CD4-positive, alpha-beta T cell treated with Interleukin-6 at 100 ng/mL for 8 hours (primary cell): ENCODE data around the gene MVK.
"Not testable (repeated sequence)": the region's sequence is repeated elsewhere in the genome, so short reads cannot be mapped to it uniquely, and the experiment has no call there.

Experiments used
- DNase-seq: peaks from one replicate; pipeline ENCODE4 v3.0.0-alpha.2; 2020; ENCODE audit warnings: mixed read lengths, low spot score

Gene MVK

DNA sequence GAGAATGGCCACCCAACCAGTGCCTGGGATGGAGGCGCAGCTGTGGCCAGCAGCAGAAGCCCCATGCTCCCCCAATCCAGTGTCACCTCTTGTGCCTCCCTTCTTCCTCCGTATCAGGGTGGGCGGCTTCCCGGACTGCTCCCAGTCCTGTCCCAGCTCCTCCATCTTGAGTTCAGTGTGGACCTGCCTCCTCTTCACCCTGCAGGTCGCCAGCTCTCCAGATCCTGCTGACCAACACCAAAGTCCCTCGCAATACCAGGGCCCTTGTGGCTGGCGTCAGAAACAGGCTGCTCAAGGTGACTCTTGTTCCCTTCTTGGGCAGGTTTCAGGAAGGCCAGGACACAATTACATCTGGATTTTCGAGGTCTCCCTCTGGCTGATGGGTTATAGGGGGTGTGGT, 17.0 kb downstream of the MVK start:
- no peak for DNase-seq

DNA sequence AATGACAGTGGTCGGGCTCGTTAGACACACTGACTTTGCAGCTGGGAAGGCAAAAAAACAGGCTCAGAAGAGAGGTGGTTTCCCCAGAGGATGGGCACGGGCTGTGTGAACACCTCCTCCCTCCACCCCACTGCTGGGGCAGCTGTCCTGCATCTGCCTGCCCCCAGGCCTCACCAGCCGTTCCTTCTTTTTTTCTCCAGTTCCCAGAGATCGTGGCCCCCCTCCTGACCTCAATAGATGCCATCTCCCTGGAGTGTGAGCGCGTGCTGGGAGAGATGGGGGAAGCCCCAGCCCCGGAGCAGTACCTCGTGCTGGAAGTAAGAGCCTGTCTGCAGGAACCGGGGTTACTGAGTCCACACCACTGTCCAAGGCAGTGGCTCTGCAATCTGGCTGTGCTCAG, 17.4 kb downstream of the MVK start:
- DNase-seq, result no peak

DNA sequence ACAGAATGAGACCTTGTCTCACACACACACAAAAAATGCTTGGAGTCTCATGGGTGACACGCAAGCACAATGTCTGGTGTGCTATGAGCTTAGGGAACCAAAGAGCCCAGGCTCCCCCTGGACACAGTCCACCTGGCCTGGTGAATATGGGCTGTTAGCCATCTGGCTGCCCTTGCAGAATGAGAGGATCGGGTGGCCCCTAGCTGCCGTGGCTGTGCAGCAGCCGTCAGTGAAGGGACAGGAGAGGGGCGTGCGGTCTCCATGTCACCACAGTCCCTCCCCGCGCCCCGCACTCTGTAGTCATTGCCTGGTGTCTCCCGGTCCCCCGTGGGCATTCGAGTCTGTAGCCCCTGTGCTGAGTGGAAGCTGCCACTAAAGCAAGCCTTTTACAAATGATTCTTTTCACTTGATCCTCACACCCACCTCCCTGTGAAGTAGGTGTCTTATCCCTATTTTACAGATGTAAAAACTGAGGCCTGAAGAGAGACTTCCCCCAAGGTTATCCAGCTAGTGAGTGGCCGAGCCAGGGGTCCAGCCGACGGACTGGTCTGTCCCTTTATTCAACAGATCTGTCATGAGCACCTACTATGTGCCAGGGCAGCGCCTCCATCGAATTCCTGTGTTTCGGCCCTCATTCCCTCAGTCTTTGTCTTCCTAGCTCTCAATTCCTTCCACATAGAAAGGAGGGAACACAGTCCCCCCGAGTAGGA, 18.8 kb downstream of the MVK start:
- no peak for DNase-seq

DNA sequence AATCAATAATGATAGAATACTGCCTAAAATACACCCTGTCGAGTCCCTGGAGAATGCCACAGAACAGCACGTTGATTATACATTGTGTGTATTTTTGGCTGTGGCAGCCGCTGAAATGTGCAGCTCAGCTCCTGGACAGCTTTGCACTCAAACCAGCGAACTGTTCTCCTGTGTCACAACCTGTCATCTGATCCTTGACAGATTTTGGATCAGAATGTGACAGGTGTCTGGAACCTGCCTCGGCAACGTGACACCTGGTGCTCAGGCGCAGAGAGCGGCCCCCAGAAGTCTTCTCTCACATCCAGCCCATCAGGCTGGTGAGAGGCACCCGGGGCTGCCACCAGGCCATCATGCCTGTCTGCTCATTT, 19.3 kb downstream of the MVK start:
- DNase-seq, result no peak

DNA sequence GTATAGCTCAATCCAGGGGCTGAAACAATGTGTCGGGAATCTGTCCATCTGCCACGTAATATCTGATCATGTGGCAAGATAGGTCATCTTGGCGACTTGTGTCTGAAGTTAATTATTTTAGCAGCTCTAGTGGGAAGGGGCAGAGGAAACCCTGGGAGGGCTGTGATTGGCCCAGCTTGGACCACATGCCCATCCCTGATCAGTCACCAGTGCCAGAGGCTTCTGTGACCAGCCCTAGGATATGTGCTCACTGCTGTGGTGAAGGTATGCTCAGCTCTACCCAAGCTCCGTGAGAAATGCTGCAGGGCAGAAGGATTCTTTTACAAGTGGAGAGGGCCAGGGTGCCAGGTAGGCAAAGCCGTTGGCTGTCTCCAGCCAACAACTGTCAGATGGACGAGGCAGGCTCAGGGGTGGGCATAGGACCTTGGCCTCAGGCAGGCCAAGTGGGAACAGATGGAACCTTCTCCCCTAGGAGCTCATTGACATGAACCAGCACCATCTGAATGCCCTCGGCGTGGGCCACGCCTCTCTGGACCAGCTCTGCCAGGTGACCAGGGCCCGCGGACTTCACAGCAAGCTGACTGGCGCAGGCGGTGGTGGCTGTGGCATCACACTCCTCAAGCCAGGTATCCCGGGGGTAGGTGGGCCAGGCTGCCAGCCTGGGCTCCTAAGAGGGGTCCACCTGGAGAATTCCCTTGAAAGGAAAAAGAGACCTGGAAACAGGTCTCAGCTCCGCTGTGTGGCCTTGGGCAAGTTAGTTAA, 21.1 kb downstream of the MVK start:
- no peak for DNase-seq

DNA sequence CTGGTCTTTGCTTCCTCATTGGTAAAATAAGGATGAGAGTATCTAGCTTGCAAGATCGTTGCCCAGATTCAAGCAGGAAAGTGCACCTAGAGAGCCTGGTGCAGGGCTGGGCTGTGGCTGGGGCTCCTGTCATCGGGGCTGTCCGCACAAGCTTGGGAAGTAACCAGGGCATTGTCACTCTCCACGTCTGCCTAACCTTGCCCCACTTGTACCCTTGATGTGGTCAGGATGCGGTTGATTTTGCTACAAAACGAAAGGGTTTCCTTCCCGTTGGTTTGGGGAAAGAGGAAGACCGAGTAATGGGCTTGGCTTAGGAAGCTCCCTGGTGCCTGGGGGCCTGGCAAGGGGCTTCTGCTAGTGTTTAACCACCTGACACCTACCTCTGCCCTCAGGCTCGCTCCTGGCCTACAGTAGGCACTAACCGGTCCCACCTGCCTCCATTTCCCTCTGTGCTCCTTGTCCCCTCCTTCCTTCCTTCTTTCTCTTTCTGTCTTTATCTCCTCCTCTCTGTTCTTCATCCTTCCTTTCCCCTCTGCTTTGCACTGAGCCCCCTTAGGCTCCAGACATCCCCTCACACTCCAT, 21.8 kb downstream of the MVK start:
- peak; percentile 14 for DNase-seq

DNA sequence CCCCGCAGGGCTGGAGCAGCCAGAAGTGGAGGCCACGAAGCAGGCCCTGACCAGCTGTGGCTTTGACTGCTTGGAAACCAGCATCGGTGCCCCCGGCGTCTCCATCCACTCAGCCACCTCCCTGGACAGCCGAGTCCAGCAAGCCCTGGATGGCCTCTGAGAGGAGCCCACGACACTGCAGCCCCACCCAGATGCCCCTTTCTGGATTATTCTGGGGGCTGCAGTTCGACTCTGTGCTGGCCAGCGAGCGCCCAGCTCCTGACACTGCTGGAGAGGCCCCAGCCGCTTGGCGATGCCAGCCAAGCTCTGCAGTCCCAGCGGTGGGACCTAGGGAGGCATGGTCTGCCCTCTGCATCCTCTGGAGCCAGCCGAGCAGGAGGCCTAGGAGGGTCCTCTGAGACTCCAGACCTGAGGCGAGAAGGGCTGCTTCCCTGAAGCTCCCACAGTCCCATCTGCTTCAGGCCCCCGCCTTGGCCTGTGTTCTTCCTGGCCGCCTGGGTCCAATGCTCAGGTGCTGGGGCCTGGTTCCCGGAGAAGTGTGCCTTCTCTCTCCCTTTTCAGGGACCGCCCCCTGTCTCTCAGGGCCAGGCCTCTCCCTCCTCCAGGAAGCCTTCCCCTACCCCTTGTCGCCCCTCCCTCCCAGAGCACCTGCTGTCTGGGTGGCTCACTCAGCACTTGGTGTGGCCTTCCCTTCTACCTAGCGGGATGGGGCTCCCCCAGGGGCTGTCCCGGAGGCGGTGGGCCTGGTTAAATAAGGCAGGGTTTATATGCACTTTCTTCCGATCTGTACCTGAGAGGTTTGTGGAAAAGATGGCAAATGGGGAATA, 23.0 kb downstream of the MVK start:
- no peak for DNase-seq

DNA sequence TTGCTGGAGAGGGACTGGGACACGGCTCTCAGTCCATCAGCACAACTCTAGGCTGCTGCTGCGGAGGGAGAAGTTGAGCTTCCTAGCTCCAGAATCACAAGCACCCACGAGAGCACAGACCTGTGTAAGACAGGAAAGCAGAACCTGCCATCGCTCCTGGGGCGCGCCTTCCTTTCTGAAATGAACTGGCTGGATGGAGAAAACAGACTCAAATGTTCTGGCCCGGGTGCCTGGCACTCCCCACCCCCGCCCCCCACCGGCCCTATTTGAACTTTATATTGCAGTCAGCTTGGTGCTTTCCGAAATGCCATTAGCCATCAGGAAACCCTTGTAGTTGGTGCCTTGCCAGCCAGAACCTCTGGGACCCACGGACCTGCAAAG, 23.8 kb downstream of the MVK start:
- DNase-seq, result no peak

DNA sequence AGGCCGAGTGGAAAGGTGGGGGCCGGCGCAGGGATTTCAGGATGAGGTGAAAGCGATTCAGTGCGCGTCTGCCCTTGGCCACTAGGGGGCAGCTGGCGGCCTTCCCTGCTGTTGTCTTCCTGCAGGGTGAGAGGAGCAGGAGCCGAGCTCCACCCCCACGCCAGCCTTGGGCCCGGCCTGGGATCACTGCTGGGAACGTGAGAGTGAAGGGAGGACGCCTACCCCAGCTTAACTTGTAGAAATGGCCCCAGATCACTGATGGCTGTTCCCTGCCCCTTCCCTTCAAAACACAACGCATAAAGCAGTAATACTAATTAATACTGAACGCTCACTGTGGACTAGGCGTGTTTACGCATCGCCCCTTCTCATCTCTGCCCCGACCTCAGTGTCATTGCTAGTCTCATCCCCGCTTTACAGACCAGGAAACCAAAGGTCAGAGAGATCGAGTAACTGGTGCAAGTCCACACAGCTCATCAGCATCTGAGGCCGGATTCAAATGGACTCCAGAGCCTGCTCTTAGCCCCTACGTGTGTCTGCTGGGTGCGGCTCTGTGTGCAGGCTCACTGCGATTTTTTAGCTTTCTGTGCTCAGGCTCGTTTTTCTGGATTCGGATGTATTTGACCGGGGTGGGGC, 24.3 kb downstream of the MVK start:
- peak; percentile 54 for DNase-seq

DNA sequence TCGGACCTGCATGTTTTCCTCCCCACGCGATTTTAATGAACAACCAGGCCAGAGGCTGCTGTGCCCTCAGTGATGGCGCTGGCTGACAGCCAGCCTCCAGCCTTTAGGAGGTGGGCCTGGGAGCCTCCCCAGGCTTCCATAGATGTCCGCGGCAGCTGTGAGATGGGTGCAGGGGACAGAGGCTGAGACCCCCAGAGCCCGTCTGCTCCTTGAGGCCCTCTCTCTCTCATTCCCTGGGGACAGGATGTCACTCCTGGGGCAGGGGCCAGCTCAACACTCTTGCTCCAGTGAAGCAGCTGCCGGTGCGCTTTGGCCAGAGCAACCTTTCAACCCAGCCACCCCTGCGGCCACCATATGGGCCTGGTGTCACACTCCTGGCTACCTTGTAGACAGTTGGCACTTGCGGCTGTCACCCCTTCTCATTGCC, 24.8 kb downstream of the MVK start:
- DNase-seq, result no peak

DNA sequence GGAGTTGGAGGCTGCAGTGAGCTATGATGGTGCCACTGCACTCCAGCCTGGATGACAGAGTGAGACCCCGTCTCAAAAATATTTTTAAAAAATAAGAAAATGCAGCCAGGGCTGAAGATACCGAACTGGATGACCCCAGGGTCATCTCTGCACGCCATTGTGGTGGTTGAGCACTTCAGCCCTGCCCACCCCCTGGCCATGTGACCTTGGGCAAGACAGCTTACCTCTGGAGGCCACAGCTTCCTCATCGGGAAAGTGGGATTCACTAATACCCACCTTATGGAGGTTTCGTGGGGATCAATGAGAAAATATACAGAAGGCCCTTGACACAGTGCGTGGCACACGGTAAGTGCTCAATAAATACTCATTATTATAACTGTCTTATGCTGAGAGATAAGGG, 25.5 kb downstream of the MVK start:
- DNase-seq, result no peak

DNA sequence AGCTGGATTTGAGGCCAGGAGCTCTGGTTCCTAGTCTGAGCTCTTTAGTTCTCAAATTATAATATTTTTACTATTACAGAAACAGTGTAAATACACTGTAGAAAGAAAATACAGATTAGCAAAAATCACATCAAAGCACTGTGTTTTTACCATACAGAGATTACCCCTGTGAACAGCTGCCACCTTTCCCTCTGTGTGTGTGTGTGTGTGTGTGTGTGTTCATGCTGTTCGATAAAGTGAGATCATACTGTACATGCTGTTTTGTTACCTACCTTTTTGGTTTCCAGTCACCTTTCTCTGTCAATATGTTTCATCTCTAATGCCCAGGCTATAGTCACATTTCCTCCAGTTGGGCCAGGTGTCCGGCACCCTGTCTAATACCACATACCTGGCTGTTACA, 26.9 kb downstream of the MVK start:
- DNase-seq, result no peak

DNA sequence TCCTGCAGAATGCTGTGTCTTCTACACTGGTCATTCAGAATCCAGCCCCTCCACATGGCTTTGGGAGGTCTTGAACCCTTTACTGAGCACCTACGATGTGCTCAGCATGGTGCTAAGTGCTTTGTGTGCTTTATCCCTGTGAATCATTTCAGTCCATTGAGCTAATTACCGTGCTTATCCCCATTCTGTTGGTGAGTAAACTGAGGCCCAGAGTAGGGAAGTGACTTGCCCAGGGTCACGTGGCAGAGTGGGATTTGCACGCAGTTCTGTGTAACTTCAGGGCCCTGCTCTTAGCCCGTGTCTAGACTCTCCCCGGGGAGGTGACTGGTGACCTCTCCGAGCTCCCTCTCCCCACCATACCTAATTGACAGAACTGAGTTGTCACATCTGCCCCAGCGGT, 27.4 kb downstream of the MVK start:
- DNase-seq, result no peak

DNA sequence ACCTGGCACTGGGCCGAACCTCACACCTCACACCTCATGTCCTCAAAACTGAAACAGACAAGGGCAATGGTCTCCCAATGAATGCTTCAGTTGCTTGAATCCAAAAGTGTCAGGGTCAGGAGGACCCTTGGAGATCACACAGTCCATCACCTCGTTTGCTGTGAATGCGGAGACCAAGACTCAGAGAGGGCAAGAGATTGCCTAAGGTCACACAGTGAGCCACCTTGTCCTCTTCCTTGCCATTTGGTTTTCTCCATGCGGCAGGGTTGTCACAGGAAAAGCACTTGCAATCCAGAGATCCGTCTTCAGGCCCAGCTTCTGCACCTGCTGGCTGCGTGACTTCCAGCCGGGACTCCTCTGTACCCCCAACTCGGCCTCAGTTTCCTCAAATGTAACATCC, 28.0 kb downstream of the MVK start:
- DNase-seq, result no peak

DNA sequence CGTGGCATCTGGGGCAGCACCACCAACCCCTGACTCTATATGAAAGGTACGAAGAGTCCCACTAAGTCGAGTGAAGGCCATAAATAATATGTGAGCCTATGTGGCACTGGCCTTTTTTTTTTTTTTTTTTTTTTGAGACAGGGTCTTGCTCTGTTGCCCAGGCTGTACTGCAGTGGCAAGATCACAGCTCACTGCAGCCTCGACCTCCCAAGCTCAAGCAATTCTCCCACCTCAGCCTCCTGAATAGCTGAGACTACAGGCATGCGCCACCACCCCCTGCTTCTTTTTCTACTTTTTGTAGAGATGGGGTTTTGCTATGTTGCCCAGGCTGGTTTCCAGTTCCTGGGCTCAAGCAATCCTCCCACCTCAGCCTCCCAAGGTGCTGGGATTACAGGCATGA, 28.5 kb downstream of the MVK start:
- DNase-seq, result not testable (repeated sequence)

DNA sequence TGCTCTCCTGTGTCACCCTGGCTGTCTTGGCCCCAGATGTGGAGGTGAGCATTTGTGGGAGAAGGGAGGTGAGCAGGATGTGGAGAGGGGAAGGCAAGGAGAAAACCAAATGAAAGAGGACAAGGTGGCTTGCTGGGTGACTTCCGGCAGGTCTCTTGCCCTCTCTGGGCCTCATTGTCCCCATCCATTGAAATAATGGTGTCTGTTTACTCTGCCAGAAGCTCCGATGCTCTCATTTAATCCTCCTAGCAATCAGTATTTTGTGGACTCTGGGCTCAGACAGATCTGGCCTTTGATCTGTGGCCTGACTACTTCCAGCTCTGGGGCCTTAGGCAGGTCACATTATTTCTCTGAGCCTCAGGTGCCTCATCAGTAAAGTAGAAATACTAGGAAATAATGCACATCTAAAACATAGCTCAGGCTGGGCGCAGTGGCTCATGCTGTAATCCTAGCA, 30.6 kb downstream of the MVK start:
- DNase-seq, result no peak

DNA sequence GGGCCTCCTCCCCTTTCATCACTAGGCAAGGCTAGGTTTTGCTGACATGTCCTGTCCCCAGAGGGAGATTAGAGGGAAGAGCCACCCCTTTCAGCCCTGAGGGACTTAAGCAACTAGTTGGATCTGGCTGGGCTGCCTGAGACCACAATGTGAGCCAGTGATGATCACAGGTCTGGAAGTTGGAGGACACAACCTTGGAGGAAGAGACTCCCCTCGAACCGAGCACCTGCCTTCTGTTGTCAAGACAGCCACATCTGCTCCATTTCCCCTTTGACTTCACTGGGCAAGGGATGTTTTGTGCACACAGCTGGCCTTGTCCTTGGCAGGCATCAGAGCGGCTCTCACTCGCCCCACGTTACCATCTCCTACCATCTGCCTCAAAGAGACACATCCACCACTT, 31.4 kb downstream of the MVK start:
- DNase-seq, result no peak

DNA sequence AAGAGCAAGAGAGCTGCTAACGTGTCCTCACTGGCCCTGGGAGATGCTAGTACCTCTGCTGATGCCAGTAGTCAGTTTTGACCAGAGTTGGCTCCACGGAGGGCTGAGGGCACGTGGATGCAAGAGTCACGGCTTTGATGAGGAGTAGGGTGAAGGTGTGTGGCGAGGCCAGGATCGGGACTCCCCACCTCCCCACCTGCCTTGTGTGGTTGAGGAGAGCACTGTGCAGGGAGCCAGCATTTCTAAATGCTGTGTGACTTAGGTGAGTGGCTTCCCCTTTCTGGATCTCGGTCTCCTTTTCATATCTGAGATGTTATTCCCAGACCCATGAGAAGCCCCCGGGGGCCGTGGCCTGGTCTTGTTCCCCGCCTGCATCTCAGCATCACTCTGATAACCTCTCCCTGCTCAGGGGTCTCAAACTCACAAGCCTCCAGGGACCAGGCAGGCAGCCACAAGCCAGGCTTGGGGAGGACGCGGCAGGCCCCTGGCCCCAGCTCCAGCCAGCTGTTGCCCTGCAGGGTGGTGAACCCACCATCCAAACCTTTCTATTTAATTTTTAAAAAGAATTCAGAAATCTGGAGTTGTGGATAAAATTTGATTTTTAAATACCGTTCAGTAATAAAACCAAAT, 32.1 kb downstream of the MVK start:
- no peak for DNase-seq

DNA sequence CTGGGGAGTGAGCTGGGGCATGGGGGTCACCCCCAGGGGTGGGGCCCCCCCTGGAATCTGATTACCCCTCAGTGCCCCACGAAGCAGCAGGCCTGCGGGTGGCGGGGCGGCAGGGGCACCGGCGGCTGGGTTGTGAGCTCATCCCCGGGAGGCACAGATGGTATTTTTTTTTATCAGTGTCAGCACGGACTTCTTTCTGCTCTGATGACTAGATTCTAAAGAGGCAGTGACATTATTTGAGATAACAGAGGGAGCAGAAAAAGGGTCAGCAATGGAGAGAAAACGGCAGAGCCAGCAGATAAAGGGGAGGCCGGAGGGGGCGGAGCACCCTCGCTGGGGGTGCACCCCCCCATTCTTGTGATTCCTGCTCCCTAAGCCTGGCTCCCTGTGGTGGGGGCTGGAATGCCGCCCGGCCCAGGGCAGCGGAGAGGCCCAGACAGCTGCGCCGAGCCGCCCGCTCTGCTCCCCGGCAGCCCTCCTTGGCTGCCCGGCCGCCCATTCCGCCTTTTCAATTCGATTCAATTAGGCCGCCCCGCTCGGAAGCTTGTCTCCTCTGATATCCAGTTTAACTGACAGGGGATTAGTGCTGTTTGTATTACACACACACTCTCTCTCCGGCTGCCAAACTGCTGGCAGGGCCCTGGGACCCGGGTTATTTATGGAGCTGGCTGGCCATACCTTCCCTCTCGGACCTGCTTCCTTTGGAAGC, 32.9 kb downstream of the MVK start:
- no peak for DNase-seq

DNA sequence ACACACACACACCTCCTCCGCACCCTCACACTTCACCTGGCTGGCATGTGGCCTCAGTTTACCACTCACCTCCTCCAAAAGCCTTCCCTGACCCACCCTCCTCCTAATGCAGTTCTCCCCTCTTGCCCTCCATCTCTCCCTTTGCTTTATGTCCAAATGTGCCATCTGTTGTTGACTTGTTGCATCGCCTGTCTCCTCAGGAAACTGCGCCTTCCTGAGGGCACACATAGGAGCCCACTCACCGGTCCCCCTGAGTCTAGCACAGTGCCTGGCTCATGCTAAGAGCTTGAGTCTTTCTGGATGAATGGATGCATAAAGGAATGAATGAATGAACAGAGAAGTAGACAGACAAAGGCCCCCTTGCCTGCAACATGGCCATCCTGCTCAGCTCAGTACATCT, 34.0 kb downstream of the MVK start:
- no peak for DNase-seq

DNA sequence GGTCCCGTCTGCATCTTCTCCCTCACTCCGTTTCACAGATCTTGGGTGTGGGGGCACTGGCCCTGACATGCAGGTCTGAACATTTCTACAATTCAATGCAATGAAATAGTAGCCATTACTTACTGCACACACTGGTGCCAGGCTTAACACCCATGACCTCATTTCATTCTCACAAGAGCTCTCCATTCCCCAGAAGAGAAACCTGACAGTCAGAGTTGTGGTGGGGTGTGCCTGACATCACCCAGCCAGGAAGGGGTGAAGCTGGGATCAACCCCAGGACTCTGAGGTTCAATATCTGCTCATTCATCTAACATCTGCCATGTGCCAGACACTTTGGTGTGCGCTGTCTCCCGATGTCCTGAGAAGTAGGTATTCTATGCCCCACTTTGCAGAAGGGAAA, 34.7 kb downstream of the MVK start:
- no peak for DNase-seq
